Endothelial cell (in vitro differentiated cells): ENCODE results near the gene LPIN1. TPM values are rescaled to one million over a fixed set of nuclear protein-coding genes. Genes with fewer than 3 reads are reported as not detected.

Experiments used
- DNase-seq: peaks from one replicate; pipeline ENCODE4 v3.0.0; 2021; ENCODE audit warnings: low spot score
- H3K27ac Mint-ChIP-seq: one replicate; pipeline ENCODE4 v1.8.0; 2021; ENCODE audit warnings: mixed read lengths, inconsistent platforms; ENCODE audit not compliant: unreplicated experiment
- H3K27me3 Mint-ChIP-seq: one replicate; pipeline ENCODE4 v1.8.0; 2021; ENCODE audit warnings: mild to moderate bottlenecking, moderate library complexity, mixed read lengths, inconsistent platforms; ENCODE audit not compliant: unreplicated experiment
- H3K36me3 Mint-ChIP-seq: one replicate; pipeline ENCODE4 v1.8.0; 2021; ENCODE audit warnings: mild to moderate bottlenecking, low read depth, mixed read lengths, inconsistent platforms; ENCODE audit not compliant: unreplicated experiment
- H3K4me1 Mint-ChIP-seq: one replicate; pipeline ENCODE4 v1.8.0; 2021; ENCODE audit warnings: mild to moderate bottlenecking, mixed read lengths, inconsistent platforms; ENCODE audit not compliant: unreplicated experiment
- H3K4me3 Mint-ChIP-seq: one replicate; pipeline ENCODE4 v1.8.0; 2021; ENCODE audit warnings: mild to moderate bottlenecking, mixed read lengths, inconsistent platforms; ENCODE audit not compliant: unreplicated experiment
- H3K9me3 Mint-ChIP-seq: one replicate; pipeline ENCODE4 v1.8.0; 2021; ENCODE audit warnings: mixed read lengths, inconsistent platforms; ENCODE audit not compliant: unreplicated experiment
- CTCF ChIP-seq: fragments of 200-600 bp; sonication (generic); IDR thresholded peaks from one replicate; pipeline ENCODE4 v1.5.0; 2021; ENCODE audit warnings: antibody characterized with exemption; ENCODE audit not compliant: unreplicated experiment
- total RNA-seq: library from RNA; stranded (reverse); fragmentation: NEBNext Ultra II Directional; extraction: Animal tissue kit (Norgen Biotek cat#: 25700); gene quantifications from one replicate; pipeline ENCODE4 v1.2.1, GENCODE V29; 2021; ENCODE audit not compliant: unreplicated experiment

The LPIN1 gene
- total RNA-seq, 1 donor from 2014 or later: 16.4 TPM

- Mint-ChIP-seq H3K36me3 (peaks cover 30% of the 10 kb centered on the region), H3K9me3 (no peaks in the 10 kb centered on the region), H3K27me3 (peaks cover 6% of the 10 kb centered on the region), H3K4me3 (no peak overlapping the region), H3K4me1 (no peaks in the 10 kb centered on the region), H3K27ac (no peak overlapping the region)
- DNase-seq: no peak
- no peak for TF ChIP-seq CTCF
Observed at GRCh38 chr2:11762031-11762430, 15.6 kb downstream of the LPIN1 start.

DNA sequence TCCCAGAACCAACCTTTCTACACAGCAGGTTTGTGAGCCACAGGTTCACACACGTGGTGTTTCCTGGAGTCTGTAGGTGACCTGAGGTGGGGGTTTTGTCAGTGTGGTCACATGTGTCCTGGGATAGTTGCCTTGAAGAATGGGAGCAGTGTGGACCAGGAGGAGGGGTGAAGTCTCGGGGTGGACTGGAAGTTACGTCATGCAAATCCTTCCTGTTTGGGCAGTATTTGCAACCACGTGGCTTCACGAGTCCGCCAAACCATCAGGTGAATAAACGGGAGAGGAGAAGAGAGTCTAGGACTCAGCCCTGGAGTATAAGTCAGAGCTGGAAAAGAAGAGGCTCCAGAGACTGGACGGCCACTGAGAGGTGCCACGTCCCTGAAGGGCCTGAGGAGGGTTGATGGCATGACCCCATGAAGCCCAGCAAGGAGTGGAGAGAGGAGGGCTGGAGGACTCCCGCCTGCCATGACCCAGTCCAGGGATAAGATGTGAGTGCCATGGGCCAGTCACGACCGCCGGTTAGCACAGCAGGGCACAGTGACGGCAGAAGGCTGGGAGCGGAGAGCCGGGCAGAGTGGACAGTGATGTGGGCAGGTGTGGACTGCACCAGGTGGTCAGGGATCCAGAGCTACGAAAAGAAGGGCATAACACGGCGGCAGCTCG lies 16.5 kb downstream of the LPIN1 start:
- H3K27me3 Mint-ChIP-seq: peaks cover 6% of the 10 kb centered on the region
- peaks cover 36% of the 10 kb centered on the region for H3K36me3 Mint-ChIP-seq
- no peak for TF ChIP-seq CTCF
- H3K4me3 Mint-ChIP-seq: no peak overlapping the region
- H3K4me1 Mint-ChIP-seq: no peaks in the 10 kb centered on the region
- no peaks in the 10 kb centered on the region for H3K9me3 Mint-ChIP-seq
- H3K27ac Mint-ChIP-seq: no peak overlapping the region
- no peak for DNase-seq

- TF ChIP-seq CTCF: no peak
- Mint-ChIP-seq H3K9me3 (no peaks in the 10 kb centered on the region), H3K4me1 (no peaks in the 10 kb centered on the region), H3K36me3 (peaks cover 28% of the 10 kb centered on the region), H3K27ac (no peak overlapping the region), H3K27me3 (peaks cover 6% of the 10 kb centered on the region), H3K4me3 (no peak overlapping the region)
- DNase-seq: no peak
Observed at GRCh38 chr2:11764359-11764758, 17.9 kb downstream of the LPIN1 start.

GRCh38 chr2:11764920-11765319 lies 18.5 kb downstream of the LPIN1 start:
- Mint-ChIP-seq H3K4me3 (no peak overlapping the region), H3K9me3 (no peaks in the 10 kb centered on the region), H3K36me3 (peaks cover 30% of the 10 kb centered on the region), H3K27ac (no peak overlapping the region), H3K27me3 (peaks cover 6% of the 10 kb centered on the region), H3K4me1 (no peaks in the 10 kb centered on the region)
- DNase-seq: no peak
- no peak for TF ChIP-seq CTCF

DNA sequence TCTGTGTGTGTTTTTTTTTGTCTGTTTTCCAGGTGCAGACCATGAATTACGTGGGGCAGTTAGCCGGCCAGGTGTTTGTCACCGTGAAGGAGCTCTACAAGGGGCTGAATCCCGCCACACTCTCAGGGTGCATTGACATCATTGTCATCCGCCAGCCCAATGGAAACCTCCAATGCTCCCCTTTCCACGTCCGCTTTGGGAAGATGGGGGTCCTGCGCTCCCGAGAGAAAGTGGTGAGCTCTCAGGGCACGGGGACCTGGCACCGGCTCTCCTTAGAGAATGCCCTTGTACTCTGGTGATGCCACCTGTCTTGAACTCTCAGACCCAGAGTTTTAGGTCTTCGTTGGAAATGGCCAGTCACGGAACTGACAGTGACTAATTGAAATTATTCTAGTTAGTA lies 19.1 kb downstream of the LPIN1 start:
- H3K36me3 Mint-ChIP-seq: peaks cover 33% of the 10 kb centered on the region
- H3K4me1 Mint-ChIP-seq: no peaks in the 10 kb centered on the region
- no peak overlapping the region for H3K27ac Mint-ChIP-seq

More for the DNA sequence above, 19.1 kb downstream of the LPIN1 start:
- no peak for DNase-seq
- H3K27me3 Mint-ChIP-seq: peaks cover 7% of the 10 kb centered on the region
- no peaks in the 10 kb centered on the region for H3K9me3 Mint-ChIP-seq
- no peak overlapping the region for H3K4me3 Mint-ChIP-seq
- TF ChIP-seq CTCF: no peak
